Right atrium auricular region (tissue), 2 donors: ENCODE data around the gene LIMS3. TPM values are rescaled to one million over a fixed set of nuclear protein-coding genes. Genes with fewer than 3 reads are reported as not detected.
"Not testable (repeated sequence)": the region's sequence is repeated elsewhere in the genome, so short reads cannot be mapped to it uniquely, and the experiment has no call there.

Experiments used
- DNase-seq: peaks from one replicate; pipeline ENCODE4 v3.0.0-alpha.2; 2019; ENCODE audit warnings: low spot score
- H3K27ac ChIP-seq, 2 donors: fragments of 200-600 bp; sonication (generic); 1 replicate in 1 of 2; 2 replicates in 1 of 2; pipeline ENCODE4 v1.5.1; 2016 to 2019
- H3K27me3 ChIP-seq, 2 donors: fragments of 200-600 bp; sonication (generic); one replicate each; pipeline versions ENCODE4 v1.5.1 to v1.6.0; 2017 to 2019
- H3K36me3 ChIP-seq: fragments of 200-600 bp; sonication (generic); one replicate; pipeline ENCODE4 v1.5.1; 2016
- H3K4me1 ChIP-seq, 2 donors: fragments of 200-600 bp; sonication (generic); one replicate each; pipeline versions ENCODE4 v1.5.1 to v1.6.0; 2017 to 2019
- H3K4me3 ChIP-seq, 2 donors: fragments of 200-600 bp; sonication (generic); 1 replicate in 1 of 2; 2 replicates in 1 of 2; pipeline ENCODE4 v1.5.1; 2017 to 2019; ENCODE audit warnings: mild to moderate bottlenecking in 1 of 2, moderate library complexity in 1 of 2
- H3K9me3 ChIP-seq, 2 donors: fragments of 200-600 bp; sonication (generic); one replicate each; pipeline ENCODE4 v1.5.1; 2019
- total RNA-seq, 2 donors: library from RNA; depleted of rRNA; stranded (reverse); fragments of >200 nt; gene quantifications; one replicate each; pipeline ENCODE4 v1.1.0, GENCODE V29; 2016

Gene LIMS3
- total RNA-seq = 1 to 10 TPM; 4.4 to 4.6 TPM

DNA sequence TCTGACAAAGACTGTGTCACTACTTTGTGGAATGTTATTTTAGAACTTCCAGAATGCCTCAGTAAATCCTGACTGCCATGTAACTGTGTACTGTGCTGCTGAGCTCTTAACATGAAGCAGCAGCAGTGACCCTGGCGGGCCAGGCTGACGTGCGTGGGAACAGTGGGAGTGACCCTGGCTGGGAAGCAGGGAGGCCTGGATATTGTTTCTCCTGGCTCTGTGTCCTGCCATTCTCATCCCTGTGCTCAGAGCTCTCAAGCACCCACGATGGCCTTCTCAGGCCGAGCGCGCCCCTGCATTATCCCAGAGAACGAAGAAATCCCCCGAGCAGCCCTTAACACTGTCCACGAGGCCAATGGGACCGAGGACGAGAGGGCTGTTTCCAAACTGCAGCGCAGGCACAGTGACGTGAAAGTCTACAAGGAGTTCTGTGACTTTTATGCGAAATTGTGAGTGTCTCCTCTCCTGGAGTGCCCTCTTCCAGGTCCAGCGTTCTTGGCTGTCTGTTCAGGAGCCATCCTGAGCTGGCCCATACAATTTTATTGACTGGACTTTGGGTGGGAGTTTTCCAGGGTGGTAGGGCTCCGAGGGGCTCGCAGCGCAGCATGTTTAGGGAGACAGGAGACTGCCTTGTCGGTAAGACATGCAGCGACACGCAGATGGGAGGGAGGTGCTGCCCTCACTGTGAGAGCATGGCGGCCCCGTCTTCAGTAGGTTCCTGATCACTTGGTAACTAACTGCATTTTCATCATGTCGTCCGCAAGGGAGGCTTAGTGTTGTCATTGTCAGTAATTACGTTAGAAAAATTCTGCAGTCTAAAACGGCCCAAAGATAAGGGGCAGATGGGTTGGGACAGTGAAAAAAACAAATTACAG is at the start of gene LIMS3:
LIMS3 (plus strand) TSS at position 227 of the 875 bp plus-strand sequence; CDS start at position 268, 41 bp downstream.
- H3K36me3 ChIP-seq, H3K27me3 ChIP-seq, H3K4me3 ChIP-seq, H3K9me3 ChIP-seq, H3K27ac ChIP-seq, DNase-seq, H3K4me1 ChIP-seq: not testable (repeated sequence)

GRCh38 chr2:109871129-109871751 is 27.2 kb upstream of the LIMS3 start:
- not testable (repeated sequence) for H3K9me3 ChIP-seq, H3K27ac ChIP-seq, H3K27me3 ChIP-seq, DNase-seq, H3K4me1 ChIP-seq, H3K4me3 ChIP-seq, H3K36me3 ChIP-seq

DNA sequence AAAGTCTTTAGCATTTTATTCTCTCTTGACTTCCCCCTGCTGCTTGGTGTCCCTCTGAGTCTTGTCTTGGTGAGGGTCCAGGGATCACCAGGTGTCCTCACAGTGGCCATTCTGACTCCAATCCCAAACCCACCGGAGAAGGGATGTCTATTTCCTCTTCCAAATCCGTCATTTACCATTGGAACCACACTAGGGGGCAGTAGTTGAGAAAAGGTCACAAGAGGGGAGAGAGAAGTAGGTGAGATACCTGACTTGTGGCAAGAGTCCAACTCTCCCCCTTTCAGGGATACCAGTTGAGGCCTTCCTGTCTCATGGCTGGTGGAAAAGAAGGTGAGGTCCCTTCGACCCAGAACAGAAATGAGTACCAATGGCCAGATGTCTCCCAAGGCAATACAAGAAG is 21.9 kb upstream of the LIMS3 start:
- H3K36me3 ChIP-seq, H3K9me3 ChIP-seq, H3K4me3 ChIP-seq, H3K27me3 ChIP-seq, DNase-seq, H3K27ac ChIP-seq, H3K4me1 ChIP-seq: not testable (repeated sequence)

DNA sequence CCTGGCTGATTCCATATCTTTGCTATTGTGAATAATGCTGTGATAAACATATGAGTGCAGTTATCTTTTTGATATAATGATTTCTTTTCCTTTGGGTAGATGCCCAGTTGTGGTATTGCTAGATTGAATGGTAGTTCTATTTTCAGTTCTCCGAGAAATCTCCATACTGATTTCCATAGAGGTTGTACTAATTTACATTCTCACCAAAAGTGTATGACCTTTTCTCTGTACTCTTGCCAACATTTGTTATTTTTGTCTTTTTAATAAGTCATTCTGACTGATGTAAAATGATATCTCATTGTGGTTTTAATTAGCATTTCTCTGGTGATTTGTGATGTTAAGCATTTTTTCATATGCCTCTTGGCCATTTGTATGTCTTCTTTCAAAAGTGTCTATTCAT is 16.4 kb upstream of the LIMS3 start:
- not testable (repeated sequence) for H3K4me1 ChIP-seq, H3K36me3 ChIP-seq, H3K9me3 ChIP-seq, DNase-seq, H3K27ac ChIP-seq, H3K27me3 ChIP-seq, H3K4me3 ChIP-seq

- DNase-seq, H3K27me3 ChIP-seq, H3K9me3 ChIP-seq, H3K27ac ChIP-seq, H3K4me3 ChIP-seq, H3K4me1 ChIP-seq, H3K36me3 ChIP-seq: not testable (repeated sequence)
Measured at GRCh38 chr2:109888414-109888813, 10.1 kb upstream of the LIMS3 start.

GRCh38 chr2:109889909-109890308 is 8.6 kb upstream of the LIMS3 start:
- H3K4me1 ChIP-seq, H3K4me3 ChIP-seq, DNase-seq, H3K27me3 ChIP-seq, H3K9me3 ChIP-seq, H3K27ac ChIP-seq, H3K36me3 ChIP-seq: not testable (repeated sequence)

DNA sequence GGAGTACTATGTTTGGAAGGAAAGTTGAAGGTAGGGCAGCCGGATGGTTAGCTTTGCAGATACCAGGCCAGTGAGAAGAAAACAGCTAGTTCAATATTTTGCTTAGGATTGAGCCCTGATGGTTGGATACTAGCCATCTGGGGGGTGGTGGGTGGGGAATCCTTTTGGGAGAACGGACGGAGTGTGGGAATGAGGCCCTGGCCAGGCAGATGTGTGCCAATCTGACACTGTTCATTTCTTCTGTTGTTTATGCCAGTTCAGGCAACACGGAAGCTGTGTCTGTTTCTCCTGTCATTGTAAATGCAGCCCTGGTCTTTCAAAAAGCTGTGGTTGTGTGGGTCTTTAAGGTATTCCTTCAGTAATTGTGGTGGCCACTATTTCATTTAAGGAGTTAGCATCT is 7.5 kb upstream of the LIMS3 start:
- H3K27ac ChIP-seq, H3K4me1 ChIP-seq, H3K4me3 ChIP-seq, DNase-seq, H3K27me3 ChIP-seq, H3K36me3 ChIP-seq, H3K9me3 ChIP-seq: not testable (repeated sequence)

DNA sequence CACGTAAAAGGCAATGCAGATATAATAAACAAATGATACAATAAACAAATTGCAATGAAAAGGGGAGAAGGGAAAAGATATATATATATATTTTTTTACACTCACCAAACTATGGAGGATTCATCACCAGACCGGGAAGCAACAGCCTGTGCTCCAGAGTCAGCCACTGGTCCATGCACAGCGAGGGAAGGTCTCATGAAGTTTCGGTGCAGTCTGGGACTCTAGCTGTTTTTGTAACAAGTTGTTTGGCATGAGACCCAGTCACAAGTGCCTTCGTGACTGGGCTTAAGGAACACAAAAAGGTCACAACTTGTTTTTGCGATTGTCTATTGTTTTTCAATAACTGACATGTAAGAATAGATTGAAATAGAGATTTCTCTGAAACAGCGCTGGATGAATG is 4.8 kb upstream of the LIMS3 start:
- H3K9me3 ChIP-seq, H3K27ac ChIP-seq, H3K36me3 ChIP-seq, H3K4me3 ChIP-seq, H3K4me1 ChIP-seq, DNase-seq, H3K27me3 ChIP-seq: not testable (repeated sequence)

DNA sequence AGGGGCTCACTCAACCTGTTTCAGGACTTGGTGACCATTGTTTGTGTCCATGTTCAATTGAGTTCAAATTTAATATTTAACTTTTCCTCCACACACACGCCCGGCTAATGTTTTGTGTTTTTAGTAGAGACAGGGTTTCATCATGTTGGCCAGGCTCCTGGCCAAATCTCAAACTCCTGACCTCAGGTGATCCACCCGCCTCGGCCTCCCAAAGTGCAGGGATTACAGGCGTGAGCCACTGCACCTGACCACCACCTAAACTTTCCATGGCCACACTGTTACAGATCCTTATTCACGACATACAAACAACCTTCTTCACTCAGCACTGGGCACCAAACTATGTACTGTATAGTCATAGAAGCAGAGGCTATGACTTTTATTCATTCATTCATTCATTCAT is 4.3 kb upstream of the LIMS3 start:
- not testable (repeated sequence) for DNase-seq, H3K36me3 ChIP-seq, H3K9me3 ChIP-seq, H3K4me3 ChIP-seq, H3K27me3 ChIP-seq, H3K4me1 ChIP-seq, H3K27ac ChIP-seq

GRCh38 chr2:109895090-109895869 is 3.2 kb upstream of the LIMS3 start:
- H3K27me3 ChIP-seq, DNase-seq, H3K27ac ChIP-seq, H3K36me3 ChIP-seq, H3K9me3 ChIP-seq, H3K4me3 ChIP-seq, H3K4me1 ChIP-seq: not testable (repeated sequence)

DNA sequence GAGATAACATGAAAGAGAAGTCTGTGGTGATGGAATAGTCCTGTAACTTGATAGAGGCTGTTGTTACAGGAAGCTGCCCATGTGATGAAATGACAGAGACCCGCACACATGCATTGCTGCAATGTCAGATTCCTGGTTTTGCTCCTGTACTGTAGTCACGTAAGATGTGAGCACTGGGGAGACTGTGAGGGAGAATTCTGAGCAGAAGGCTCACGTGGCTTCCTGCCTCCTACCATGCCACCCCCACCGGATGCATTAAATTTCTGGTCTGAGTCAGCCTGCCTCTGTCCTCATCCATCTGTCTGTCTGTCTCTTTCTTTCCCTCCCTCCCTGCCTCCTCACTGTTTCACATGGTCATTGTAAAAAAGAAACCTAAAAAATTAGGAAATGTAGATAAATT is 2.3 kb upstream of the LIMS3 start:
- H3K27me3 ChIP-seq, H3K9me3 ChIP-seq, H3K36me3 ChIP-seq, H3K4me3 ChIP-seq, H3K27ac ChIP-seq, DNase-seq, H3K4me1 ChIP-seq: not testable (repeated sequence)

GRCh38 chr2:109897769-109898461 is 573 bp upstream of the LIMS3 start:
- H3K9me3 ChIP-seq, H3K27me3 ChIP-seq, H3K4me3 ChIP-seq, H3K36me3 ChIP-seq, DNase-seq, H3K27ac ChIP-seq, H3K4me1 ChIP-seq: not testable (repeated sequence)

- not testable (repeated sequence) for H3K27me3 ChIP-seq, DNase-seq, H3K36me3 ChIP-seq, H3K4me3 ChIP-seq, H3K27ac ChIP-seq, H3K4me1 ChIP-seq, H3K9me3 ChIP-seq
Measured at GRCh38 chr2:109905796-109906195, 7.3 kb downstream of the LIMS3 start.

DNA sequence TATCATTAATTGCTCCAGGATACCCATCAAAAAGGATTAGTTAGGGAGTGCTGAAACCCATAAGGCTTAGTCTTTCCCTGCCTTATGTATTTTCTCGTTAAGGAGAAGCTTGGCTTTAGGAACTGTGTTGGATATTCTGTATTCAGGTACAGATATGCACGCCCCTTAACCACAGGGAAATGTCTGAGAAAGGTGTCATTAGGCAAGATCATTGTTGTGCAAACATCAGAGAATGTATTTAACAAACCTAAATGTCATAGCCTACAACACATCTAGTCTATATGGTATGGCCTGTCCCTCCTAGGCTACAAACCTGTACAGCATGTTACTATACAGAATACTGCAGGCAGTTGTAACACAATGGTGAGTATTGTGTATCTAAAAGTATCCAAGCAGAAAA is 10.1 kb downstream of the LIMS3 start:
- not testable (repeated sequence) for H3K4me3 ChIP-seq, H3K4me1 ChIP-seq, H3K36me3 ChIP-seq, H3K9me3 ChIP-seq, DNase-seq, H3K27ac ChIP-seq, H3K27me3 ChIP-seq
